GM19023 (cell line): ENCODE data around the gene SYN1.
"Not testable (repeated sequence)": the region's sequence is repeated elsewhere in the genome, so short reads cannot be mapped to it uniquely, and the experiment has no call there.

Experiments used
- ATAC-seq: cut with Tn5 transposase; IDR thresholded peaks from one replicate; pipeline ENCODE4 v1.9.1; 2021; ENCODE audit warnings: mild to moderate bottlenecking, moderate library complexity; ENCODE audit not compliant: unreplicated experiment

The SYN1 gene

GRCh38 chrX:47603125-47603524 lies 16.5 kb downstream of the SYN1 start:
- not testable (repeated sequence) for ATAC-seq

DNA sequence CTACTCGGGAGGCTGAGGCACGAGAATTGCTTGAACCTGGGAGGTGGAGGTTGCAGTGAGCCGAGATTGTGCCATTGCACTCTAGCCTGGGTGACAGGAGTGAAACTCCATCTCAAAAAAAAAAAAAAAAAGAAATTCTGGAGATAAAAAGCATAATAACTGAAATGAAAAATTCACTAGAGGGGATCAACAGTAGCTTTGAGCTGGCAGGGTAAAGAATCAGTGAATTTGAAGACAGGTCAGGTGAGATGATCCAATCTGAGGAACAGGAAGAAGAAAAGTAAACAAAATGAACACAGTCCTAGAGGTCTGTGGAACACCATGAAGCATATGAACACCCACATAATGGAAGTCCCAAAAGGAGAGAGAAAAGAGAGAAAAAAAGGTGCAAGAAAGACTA lies 22.4 kb downstream of the SYN1 start:
- ATAC-seq, result no peak

GRCh38 chrX:47596256-47596655 lies 23.4 kb downstream of the SYN1 start:
- no peak for ATAC-seq

- ATAC-seq, result no peak
These were observed 23.9 kb downstream of the SYN1 start for GRCh38 chrX:47595716-47596251.

GRCh38 chrX:47593522-47593921 lies 26.1 kb downstream of the SYN1 start:
- ATAC-seq, result no peak

GRCh38 chrX:47590984-47591383 lies 28.7 kb downstream of the SYN1 start:
- no peak for ATAC-seq

- no peak for ATAC-seq
These were observed 31.5 kb downstream of the SYN1 start for GRCh38 chrX:47587906-47588735.

- ATAC-seq, result no peak
These were observed 32.4 kb downstream of the SYN1 start for GRCh38 chrX:47587091-47587891.

GRCh38 chrX:47586043-47586787 lies 33.4 kb downstream of the SYN1 start:
- ATAC-seq, result no peak

DNA sequence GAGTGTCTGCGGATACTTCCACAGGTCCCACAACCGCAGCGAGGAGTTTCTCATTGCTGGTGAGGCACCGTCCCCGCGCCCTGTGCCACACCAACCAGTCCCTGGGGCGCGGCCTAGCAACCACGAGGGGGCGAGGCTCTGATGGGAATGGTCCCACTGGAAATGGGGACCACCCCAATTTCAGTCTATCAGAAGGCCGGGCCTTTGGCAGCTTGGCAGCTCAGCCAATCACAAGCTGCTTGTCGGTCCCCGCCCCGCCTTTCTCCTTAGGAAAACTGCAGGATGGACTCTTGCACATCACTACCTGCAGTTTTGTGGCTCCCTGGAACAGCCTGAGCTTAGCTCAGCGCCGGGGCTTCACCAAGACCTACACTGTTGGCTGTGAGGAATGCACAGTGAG lies 34.4 kb downstream of the SYN1 start:
- ATAC-seq, result no peak

GRCh38 chrX:47584714-47585113 lies 34.9 kb downstream of the SYN1 start:
- ATAC-seq, result no peak

DNA sequence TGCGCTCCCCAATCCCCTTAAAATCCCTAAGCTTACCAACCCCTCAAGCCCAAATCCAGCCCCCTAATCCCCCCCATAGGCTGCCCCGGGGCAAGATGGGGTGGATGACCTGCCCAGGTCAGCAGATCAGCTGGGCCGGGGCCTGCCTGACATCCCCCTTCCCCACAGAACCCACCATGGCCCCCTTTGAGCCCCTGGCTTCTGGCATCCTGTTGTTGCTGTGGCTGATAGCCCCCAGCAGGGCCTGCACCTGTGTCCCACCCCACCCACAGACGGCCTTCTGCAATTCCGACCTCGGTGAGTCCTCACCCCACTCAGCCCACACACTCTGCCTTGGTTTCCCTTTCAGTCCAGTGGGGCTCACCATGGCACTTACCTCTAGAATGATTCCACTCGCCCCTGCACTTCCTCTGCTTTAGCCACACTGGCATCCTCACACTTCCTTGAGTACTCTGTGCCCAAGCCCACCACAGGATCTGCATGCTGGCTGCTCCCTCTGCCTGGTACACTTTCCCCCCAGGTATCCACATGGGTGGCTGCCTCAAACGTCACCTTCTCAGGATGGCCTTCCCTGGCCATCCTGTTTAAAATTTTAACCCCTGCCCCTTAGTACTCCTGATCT lies 36.3 kb downstream of the SYN1 start:
- no peak for ATAC-seq

DNA sequence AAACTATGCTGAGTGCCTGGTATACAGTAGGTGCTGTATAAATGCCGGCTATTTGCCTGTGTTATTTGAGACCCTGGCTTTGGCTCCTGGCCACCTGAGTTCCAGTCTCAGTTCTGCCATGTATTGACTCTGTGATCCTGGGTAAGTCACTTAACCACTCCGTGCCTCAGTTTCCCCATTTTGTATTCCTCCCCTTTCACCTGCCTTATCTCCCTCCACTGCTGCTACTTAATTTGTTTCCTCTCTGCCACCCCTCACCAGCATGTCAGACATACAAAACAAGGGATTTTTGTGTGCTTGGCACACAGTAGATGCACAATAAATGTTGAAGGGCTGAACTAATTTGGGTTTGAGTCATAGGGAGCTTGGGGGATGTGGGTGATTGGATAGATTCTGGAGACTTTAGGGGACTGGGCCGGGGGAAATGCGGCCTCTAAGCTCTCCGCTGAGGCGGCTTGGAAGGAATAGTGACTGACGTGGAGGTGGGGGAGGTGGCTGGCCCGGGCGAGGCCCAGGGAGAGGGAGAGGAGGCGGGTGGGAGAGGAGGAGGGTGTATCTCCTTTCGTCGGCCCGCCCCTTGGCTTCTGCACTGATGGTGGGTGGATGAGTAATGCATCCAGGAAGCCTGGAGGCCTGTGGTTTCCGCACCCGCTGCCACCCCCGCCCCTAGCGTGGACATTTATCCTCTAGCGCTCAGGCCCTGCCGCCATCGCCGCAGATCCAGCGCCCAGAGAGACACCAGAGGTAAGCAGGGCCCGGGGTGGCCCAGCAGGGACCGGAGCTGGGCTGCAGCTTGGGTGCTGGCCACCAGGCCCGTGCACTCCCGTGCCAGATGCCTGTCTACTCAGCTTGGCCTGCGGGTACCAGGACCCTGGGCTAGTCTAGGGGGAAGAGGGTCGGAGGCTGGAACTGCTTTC lies 37.7 kb downstream of the SYN1 start, which contains the start of gene TIMP1:
Gene TIMP1, plus strand, starts transcription at position 706 of the 917 bp plus-strand sequence. CDS start 980 bp downstream, outside the sequence.
- peak; percentile 75 for ATAC-seq

DNA sequence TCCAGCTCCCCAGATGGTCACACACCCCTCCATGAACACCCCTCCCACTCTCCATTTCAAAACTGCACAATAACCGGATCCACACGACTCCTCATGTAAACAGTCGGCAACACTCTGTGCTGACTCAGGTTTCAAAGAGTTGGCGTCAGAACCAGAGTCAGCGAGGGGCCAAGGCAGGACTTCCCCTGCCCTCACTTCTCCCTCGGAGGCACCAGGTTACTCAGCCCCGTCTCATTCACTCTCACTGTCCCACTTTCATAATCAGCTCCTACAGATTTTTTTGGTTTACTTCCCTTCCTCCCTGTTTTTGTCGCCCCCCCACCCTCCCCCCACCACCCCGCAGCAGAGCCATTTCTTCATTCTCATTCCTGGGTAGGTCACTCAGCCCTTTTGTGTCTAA lies 40.1 kb downstream of the SYN1 start:
- ATAC-seq, result no peak

DNA sequence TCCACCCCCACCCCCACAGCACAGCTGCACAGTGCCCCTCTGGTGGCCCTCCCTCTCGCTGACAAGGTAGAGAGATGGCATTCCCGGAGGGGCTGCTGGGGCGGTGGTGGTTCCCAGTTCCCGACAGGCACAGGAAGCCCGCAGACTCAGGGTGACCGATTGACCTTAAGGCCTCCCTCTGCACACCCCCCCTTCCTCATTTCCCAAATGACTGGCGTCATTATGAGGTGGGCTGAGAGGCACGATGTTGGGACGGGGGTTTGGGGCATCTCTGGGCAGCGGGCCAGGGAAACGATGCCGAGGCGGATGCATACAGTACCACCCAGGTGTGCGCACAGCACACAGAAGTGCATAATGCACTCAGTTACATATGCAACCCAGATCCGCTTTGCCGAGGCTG lies 41.0 kb downstream of the SYN1 start:
- no peak for ATAC-seq

DNA sequence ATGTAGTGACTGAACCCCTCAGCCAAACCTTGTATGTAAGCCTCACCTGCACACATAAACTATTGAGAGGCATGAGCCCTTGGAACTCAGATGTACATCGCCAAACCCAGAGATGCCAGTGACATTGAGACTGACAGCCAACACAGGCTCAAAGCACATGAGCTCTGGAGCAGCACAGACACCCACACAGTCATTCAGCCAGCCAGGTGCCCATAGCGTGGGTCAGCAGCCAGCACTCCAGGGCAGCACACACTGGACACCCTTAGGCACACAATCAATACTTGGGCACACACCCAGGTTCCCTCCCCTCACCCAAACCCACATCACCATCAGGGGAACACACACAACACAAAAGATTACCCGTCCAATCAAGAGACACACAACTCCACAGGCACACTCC lies 41.8 kb downstream of the SYN1 start:
- no peak for ATAC-seq

GRCh38 chrX:47577424-47577823 lies 42.2 kb downstream of the SYN1 start:
- no peak for ATAC-seq

- ATAC-seq, result no peak
These were observed 43.4 kb downstream of the SYN1 start for GRCh38 chrX:47576021-47576898.
